SU-DHL-6 (cell line): ENCODE data around the gene OPN3.

Experiments used
- EZH2phosphoT487 ChIP-seq: fragments of 200-600 bp; sonication (generic), shearing (Covaris generic); conservative IDR thresholded peaks from 2 replicates; pipeline ENCODE4 v1.6.1; 2018; ENCODE audit warnings: mild to moderate bottlenecking, antibody characterized with exemption, low read length, moderate library complexity, mixed read lengths
- TF ChIP-seq, protein P1 (sequence below): fragments of 200-600 bp; sonication (generic); IDR thresholded peaks from one replicate; pipeline ENCODE4 v1.5.1; 2017; ENCODE audit warnings: antibody characterized with exemption, mild to moderate bottlenecking, low read length, moderate library complexity; ENCODE audit not compliant: insufficient read depth, poor library complexity, severe bottlenecking

DNA sequence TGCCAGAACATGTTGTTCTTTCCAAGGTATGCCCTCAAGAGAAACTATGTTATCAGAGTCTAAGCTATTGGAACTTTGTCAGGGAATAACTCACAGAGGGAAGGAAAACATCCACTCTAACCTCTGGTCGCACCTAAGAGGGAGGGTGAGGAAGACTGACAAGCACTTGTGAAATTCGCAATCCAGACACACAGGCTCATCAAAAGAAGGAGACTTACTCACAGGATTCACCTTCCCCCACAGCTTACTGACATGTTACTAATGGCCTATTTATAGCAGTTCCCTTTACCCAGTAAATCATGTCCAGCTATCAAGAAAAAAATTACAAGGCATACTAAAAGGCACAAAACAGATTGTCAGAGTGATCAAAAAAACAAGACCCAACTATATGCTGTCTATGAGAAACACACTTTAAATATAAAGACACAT, 48.8 kb upstream of the OPN3 start:
- TF ChIP-seq, protein P1, sequence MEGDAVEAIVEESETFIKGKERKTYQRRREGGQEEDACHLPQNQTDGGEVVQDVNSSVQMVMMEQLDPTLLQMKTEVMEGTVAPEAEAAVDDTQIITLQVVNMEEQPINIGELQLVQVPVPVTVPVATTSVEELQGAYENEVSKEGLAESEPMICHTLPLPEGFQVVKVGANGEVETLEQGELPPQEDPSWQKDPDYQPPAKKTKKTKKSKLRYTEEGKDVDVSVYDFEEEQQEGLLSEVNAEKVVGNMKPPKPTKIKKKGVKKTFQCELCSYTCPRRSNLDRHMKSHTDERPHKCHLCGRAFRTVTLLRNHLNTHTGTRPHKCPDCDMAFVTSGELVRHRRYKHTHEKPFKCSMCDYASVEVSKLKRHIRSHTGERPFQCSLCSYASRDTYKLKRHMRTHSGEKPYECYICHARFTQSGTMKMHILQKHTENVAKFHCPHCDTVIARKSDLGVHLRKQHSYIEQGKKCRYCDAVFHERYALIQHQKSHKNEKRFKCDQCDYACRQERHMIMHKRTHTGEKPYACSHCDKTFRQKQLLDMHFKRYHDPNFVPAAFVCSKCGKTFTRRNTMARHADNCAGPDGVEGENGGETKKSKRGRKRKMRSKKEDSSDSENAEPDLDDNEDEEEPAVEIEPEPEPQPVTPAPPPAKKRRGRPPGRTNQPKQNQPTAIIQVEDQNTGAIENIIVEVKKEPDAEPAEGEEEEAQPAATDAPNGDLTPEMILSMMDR = no peak
- no peak for TF ChIP-seq EZH2phosphoT487
